ENCODE results near the gene TMEM217.

DNA sequence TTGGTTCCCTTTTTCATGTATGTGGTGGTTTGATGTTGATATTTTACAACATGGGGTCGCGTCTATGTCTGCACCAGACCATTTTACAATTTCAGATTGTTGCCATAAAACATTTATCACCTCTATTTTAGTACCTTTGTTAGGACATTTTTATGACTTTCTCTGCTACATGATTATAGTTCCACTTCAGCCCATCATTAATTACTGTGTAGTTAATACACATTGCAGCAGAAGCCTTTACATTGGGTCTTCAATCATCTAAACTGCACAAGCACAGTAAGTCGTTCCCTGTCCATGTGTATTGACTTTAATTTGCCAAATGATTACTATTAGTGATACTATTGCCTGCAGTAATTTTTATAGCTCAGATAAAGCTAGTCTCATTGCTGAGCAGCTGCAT is 15.7 kb upstream of the TMEM217 start:
- TF ChIP-seq, protein P1, sequence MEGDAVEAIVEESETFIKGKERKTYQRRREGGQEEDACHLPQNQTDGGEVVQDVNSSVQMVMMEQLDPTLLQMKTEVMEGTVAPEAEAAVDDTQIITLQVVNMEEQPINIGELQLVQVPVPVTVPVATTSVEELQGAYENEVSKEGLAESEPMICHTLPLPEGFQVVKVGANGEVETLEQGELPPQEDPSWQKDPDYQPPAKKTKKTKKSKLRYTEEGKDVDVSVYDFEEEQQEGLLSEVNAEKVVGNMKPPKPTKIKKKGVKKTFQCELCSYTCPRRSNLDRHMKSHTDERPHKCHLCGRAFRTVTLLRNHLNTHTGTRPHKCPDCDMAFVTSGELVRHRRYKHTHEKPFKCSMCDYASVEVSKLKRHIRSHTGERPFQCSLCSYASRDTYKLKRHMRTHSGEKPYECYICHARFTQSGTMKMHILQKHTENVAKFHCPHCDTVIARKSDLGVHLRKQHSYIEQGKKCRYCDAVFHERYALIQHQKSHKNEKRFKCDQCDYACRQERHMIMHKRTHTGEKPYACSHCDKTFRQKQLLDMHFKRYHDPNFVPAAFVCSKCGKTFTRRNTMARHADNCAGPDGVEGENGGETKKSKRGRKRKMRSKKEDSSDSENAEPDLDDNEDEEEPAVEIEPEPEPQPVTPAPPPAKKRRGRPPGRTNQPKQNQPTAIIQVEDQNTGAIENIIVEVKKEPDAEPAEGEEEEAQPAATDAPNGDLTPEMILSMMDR (conservative IDR thresholded peaks at IDR 0.05), result no peak
- TF ChIP-seq ZFX (IDR thresholded peaks at IDR 0.05), result no peak
